ENCODE results near the gene REXO1.

Gene REXO1

DNA sequence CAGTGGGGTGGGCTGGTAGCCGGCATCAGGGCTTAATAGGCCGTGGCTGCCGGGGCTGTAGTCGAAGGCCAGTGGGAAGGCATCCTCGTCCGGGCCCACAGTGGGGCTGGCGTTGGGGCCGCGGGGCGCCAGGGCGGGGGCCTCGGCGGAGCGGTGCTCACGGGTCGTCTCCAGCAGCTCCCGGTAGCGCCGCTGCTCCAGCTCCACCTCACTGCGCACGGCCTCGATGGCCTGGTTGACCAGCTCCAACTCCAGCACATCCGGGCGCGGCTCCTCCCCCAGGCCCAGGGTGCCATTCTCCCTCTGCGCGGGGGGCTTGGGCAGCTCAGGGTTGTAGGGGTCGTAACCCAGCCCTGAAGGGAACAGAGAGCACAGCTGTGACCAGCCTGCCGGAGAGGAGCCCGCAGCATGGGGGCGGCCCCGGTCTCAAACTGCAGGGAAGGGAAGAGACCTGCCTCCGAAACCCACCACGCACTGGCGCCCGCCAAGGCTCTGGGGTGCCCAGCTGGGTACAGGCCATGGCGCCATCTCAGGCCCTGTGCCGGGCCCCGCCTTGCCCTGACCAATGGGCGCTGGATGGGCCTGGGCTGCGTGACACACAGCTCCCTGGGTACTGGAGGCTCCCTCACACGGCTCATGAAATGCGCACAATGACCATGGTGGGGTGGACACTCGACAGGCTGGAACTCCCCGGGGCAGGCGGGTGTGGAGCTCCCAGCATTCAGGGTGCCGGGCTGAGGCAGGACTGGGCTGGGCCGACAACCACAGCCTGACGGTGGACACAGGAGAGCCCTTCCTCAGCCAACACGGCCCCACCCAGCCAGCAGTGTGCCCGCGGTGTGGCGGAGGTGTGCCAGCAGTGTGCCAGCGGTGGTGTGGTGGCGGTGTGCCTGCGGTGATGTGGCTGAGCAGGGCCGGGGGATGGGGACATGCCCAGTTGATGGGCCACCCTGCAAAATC lies 19.7 kb downstream of the REXO1 start:
- DNase-seq (ENCODE audit: low read depth): no peak

DNA sequence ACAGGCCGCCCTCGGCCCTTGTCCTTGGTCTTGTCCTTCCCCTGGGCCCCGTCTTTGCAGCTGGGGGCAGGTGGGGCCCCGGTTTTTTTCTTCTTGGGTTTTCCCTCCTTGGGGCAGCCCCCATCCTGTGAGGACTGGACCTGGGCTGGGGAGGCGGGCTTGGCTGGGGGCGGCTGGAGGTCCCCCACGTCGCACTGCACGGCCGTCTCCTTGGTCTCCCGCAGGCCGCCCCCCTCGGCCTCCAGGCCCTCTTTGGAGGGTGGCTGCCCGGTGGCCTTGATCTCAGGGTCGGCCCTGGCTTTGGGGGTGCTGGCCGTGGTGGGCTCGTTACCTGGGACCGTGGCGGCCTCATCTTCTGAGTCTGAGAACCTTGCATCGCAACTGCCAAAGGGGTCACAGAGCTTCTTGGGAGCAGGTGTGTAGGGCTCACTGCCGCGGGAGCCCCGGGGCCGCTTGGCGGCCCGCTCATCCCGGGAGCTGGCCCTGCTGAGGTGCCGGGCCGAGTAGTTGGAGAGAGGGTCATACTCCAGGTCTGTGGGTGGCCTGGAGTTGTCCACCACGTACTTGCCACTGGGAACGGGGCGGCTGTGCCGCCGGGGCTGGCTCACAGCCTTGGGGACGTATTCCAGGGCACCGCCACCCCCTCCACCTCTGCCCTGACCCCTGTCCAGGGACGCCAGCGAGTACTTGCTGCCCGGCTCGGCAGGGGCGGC lies 20.6 kb downstream of the REXO1 start:
- no peak for DNase-seq (ENCODE audit: low read depth)

DNA sequence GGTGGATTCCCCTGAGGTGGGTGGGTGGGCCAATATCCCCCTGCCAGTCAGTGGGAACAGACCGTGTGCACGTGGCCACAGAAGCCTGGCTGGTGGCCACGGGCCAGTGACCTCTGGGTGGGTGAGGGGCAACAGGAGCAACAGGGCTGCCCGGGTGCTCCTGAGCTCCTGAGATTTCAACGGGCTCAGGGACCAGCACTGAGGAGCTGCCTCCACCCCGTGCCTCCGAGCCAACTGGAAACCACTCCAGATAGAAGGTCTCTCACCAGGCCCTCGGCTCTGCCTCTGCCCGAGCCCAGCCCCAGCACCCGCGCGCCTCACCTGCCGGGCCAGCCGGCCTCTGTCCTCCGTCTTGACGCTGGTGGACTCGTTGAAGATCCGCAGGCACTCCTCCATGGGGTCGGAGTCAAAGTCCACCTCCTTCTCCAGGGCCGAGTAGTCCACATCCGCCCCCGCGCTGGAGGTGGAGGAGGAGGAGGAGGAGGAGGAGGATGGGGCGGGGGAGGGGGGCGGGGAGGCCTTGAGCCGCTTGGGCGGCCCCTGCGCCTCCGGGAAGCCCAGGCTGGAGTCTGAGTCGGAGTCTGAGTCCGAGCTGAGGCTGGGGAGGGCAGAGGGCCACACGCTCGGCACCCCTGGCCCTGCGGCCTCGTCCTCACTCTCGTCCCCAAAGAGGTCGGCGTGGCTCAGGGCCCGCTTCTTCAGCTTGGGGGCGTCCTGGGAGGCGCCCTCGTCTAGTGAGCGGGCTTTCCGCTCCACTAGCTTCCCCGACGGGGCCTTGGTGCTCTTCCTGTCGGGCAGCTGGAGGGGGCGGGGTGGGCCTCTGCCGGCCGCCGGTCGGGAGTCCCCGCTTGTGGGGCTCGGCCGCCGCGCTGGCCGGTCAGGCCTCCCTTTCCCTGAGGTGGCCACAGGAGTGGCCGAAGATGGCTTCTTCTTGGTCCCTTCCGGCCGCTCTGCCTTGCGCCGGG lies 21.4 kb downstream of the REXO1 start:
- DNase-seq (ENCODE audit: low read depth): no peak

DNA sequence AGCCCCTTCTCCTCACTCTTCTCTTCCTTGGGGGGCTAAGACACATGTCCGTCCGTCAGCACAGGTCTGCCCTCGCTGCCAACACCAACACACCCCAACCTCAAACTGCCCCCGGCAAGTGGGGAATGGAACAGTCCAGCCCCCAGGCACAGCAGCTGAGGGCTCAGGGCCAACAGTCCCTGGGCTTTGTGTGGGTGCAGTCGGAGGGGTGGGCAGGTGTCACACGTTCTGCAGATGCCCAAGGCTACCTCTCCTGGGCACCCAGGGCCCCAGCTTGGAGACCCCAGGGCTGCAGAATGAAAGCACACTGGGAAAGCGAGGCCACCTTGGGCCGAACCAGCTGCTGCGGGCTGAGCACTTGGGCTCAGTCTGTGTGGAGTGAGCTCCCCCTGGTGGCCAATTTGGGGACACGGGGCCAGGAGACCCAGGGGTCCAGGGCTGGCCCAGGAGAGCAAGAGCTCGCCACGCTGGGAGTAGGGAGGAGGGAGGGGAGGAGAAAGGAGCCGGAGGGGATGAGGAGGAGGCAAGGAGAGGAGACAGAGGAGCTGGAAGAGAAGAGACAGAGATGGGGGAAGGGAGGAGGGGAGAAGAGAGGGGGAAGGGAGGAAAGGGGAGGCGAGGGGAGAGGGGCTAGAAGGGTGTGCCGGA lies 22.2 kb downstream of the REXO1 start:
- DNase-seq (ENCODE audit: low read depth): peak; percentile 72

DNA sequence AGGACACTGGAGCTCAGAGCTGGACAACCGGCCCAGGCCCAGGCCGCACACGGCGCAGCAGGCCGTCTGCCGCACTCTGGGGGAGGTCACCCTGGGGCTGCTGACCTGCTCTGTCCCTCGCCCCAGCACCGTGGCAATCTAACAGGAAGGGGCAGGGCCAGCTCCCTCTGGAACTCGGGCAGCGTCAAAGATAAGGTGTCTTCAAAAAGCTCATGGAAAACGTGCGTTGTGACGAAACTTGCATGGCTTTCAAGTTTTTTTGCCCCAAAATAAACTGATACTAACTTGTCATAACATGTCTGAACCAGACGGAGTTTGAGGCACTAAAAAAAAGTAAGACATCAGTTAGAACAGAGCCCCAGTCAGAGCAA lies 24.0 kb downstream of the REXO1 start:
- no peak for DNase-seq (ENCODE audit: low read depth)

DNA sequence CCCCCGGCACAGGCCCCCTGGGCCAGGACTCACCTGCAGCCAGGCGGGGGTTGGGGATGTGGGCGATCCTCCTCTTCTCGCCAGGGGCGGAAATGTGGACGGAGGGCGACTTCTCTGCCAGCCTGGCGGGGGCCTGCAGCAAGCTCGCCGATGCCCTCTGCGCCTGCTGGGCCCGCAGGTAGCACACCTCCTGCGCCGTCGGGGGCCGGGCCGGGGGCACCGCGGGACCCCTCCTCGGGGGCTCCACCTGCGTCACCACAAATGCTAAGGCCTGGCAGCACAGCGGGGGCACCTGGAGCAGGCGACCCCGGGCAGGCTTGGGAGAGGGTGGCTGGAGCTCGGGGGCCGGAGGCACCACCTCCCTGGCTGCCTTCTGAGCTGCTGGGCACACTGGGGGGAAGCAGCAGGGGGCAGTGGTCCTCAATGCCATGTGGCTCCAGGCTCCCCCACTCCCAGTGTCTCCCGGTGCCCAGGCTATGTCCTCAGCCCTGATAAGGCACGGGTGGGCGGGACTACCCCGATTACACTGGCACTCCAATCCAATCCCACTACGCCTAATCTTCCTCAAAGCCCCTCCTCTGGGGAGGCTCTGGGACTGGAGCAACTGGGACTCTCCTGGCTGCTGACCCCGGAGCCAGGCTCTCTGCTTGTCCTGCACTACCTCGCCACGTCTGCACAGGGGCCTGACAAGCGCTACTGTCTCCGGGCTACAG lies 24.6 kb downstream of the REXO1 start:
- DNase-seq (ENCODE audit: low read depth): no peak

DNA sequence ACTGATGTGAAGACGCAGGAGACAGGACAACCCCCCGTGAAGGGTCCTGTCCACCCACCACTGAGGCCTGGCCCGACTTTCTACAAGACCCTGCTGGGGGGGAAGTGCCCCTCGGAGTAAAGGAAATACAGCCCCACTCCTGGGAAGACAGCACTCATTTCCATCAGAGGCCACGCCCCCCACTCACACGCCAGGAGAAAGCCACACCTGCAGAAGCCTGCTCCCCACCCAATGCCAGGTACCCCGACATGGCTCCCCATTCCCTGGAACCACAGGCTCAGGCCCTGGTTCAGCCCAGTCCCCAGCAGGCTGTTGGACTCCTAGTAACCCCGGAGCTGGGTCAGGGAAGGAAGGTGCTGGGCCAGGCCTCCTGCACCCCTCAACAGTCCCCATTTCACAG lies 25.3 kb downstream of the REXO1 start:
- DNase-seq (ENCODE audit: low read depth): no peak

DNA sequence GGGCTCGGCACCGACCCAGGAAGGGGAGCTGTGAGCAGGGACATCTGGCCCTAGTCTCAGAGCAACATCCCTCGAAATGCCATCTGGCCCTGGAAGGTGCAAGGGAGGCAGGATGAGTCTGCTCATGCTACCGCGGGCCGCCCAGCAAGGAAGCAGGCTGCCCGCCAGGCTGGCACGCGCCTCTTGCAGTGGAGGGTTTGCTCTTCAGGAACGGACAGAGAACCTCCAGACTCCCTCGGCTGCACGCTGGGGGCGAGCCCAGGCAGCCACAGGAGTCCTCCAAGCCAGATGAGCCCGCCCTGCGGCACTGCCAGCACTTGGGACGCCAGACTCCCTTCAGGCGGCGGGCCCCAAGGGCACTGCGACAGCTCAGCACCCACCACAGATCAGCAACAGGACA lies 26.1 kb downstream of the REXO1 start:
- no peak for DNase-seq (ENCODE audit: low read depth)

DNA sequence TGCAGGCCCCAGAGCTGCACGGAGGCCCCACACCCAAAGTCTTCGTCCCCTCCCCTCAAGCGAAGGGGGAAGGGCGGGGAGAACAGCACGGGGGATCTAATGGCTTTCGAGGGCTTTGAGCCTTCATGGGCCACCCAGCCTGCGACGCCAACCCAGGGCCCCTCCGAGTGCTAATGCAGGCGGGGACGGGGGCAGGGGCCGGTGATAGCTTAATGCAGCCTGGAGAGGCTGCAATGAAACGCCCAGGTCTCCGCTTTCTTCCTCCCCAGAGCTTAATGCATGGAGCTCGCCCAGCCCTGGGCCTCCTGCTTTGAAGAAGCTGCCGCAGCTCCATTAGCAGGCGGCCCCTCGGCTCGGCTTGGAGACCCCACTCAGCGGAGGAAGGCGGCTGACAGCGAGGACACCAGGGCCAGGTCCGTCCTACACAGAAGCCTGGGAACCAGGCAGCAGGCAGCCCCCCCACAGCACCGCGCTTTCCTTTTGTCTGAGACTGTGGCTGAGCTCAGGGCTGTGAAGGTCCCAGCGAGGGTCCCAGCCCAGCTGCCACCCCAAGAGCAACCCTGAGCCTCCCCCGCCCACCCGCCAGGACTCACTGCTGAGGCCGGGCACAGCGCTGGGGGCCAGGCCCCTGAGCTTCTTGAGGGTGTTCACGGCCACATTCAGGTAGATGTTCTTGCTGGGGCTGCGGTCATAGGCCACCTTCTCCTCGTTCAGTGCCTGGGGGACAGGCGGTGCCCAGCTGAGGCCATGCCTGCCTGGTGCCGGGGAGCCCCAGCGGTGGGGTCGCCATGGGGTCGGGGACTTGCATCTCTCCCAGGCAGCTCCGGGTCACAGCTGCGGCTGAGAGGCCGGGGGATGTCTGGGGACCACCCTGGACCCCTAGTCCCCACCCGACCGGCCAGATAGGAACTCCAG lies 28.7 kb downstream of the REXO1 start:
- DNase-seq (ENCODE audit: low read depth): no peak

DNA sequence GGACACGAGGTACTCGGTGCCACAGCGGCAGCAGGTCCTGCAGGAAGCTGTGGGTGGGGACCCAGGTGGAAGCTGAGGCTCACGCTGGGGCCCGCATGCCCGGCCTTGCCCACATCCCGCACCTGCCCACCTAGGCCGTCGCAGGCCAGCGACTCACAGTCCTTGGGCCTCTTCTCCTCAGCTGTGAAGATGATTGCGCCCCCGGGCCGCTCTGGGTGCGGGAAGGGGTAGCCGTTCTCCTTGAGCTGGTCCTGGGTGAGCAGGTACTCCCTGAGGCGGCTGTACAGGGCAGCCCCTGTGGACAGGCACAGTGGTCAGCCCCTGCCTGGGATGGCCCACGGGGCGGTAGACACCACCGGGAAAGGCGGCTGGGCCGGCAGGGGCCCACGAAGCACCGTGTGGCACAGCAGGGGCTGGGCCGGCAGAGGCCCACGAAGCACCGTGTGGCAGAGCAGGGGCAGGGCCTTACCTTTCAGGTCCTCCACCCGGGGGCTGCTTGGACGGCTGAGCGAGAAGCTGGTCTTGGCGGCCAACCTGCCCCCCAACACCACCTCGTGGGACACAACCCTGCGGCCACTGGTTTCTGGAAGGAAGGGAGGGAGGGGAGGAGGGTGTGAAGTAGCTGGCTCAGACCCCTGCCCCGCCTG lies 29.6 kb downstream of the REXO1 start:
- DNase-seq (ENCODE audit: low read depth): no peak

DNA sequence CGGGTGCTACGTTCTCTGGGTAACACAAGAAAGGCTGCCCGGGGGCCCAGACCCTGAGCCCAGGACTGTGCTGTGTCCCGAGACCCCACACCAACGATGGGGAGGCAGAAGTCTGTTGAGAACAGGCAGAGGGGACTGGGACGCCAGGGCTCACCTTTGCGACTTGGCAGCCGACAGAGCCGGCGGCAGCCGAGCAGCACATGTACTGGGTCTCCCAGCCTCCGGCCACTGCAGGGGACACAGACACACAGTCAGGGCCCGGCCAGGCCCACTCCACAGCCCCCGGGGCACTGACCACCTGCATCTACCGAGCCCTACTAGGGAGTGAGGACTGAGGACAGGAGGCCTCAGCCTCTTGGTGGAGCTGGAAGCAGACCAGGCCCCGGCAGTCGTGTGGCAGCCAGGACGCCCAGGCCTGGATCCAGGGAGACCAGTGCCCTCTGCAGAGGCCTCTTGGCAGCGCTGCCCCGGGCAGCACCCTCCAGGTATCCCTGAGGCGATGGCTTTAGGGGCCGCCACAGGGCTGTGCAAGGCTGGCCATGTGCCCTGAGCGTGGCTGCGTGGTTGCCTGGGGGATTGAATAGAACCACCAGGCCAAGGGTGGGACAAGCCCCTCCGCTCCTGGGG lies 30.6 kb downstream of the REXO1 start:
- no peak for DNase-seq (ENCODE audit: low read depth)

DNA sequence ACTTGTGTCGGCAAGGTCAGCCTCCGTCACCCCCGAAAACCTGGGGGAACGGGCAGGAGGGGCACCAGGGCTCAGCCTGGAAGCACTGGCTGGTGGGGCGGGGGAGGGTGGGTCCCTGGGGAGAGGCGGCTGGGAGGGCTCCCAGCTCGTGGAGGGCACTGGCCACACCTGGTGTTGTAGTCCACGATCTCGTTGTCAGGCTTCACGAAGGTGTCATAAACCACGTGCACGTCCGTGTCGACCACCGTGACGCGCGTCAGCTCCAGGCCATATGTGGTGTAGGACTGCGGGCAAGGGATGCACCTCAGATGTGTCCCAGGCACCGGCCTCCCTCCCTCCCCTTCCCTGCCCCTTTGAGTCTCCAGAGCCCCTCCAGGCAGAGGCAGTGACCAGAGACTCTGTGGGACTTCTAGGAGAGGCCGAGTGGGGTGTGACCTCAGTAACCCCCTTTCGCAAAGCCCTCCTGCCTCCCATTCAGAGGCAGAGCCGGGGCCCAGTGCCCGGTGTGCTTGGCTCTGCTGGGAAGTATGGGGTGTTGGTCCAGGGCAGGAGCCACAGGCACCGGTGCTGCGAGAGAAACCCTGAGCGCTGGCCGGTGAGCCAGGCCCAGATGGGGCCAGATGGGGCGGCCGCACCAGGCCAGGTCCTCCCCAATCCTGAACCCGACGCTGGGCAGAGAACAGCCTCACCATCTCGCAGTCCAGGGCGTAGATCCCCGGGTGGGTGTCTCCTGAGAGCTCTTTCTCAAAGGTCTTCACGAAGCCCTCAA lies 31.6 kb downstream of the REXO1 start:
- no peak for DNase-seq (ENCODE audit: low read depth)

DNA sequence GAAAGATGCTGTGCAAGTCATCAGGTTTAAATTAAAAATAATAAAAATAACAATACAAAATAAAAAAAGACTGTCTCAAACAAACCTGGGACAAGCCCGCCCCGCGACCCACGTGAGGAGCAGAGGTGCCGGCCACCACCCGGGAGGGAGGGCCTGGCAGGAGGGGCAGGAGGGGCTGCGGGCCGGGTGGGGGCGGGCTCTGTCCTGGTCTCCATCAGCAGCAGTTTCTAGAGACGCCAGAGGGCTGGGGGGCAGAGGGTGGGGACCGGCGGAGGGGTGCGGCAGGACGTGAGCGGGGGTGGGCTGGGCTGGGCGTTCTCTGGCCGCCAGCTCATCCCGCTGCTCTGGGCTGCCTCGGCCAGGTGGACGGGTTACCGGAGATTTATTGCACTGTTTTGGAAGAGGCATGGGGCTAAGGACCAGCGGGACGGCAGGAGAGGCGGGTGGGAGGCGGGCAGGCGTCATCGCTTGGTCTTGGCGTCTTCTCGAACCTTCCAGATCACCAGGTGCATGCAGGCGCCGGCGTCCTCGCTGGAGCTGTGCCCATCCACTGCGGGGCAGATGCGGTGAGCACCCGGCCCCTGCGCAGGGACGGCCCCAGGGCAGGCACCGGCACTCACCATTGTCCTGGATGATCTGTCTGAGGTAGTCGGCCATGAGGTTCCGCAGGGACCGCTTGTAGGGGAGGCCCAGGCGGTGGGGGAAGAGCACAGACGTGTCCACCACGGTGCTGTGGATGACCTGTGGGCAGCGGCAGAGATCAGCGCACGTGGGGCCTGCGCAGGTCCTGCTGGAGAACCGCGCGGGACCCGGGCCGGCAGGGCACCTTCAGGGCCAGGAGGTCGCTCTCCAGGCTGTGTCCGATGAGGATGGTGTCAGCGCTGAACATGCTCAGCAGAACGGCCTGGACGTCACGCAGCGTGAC lies 32.4 kb downstream of the REXO1 start:
- no peak for DNase-seq (ENCODE audit: low read depth)

DNA sequence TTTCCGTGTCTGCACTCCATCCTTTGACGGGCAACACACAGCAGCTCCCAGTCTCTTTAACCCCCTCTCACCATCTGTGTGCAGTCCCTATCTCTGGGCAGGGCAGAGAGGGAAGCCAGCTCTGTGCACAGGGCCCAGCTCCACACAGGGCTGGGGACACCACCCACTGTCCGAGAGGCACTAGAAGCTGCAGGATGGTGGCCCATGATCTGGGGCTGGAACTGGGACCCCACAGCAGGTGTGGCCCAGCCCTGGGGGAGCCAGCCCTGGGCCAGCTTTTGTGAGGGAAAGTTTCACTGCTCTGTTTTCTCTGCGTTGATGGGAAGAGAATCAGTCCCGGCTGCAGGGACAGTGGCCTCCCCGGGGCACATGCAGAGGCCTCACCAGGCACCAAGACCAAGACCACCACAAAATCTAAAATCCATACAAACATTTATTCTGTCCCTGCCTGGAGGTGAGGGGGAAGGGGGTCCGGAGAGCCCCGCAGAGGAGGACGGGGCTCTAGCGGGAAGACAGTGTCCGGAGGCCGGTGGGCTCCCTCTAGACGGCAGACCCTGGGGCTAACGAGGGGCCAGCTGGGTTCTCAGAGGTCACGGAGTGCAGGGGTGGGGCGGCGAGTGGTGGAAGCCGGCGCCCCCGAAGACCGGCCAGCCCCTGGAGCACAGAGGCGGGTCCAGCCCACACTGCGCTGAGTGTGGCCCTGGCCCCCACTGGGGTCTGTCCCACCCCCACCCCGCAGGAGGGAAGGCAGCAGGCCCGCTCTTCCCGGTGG lies 33.3 kb downstream of the REXO1 start:
- no peak for DNase-seq (ENCODE audit: low read depth)

DNA sequence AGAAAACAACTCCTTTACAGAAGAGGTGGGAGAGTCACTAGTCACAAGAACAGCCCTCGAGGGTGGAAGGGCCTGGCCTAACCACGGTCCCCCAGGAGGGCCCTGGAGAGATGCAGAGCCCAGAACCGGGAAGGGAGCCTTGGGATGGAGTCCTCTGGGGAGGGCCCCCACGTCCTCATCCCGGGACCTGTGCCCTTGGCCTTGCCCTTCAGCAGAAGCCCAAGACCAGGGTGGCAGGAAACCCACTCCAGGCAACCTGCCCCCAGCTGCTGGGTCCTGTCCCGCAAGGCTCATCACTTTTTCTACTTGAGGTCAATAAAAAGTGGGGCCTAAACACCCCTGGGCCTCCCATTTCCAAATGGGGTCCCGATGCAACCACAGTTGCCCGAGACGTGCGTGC lies 33.9 kb downstream of the REXO1 start:
- DNase-seq (ENCODE audit: low read depth): no peak
